HG03442 (cell line): ENCODE results near the gene ACTN2.
A peak's percentile ranks its signal among the peaks of the same experiment; 100 is the strongest.

Experiments
- ATAC-seq: cut with Tn5 transposase; IDR thresholded peaks from one replicate; pipeline ENCODE4 v1.9.1; 2021; ENCODE audit warnings: mild to moderate bottlenecking, moderate library complexity; ENCODE audit not compliant: unreplicated experiment

Gene ACTN2

GRCh38 chr1:236734141-236734765 lies 48.0 kb downstream of the ACTN2 start:
- ATAC-seq: peak; percentile 57

- no peak for ATAC-seq
Observed at GRCh38 chr1:236736761-236737160, 50.5 kb downstream of the ACTN2 start.

- no peak for ATAC-seq
Observed at GRCh38 chr1:236741753-236742152, 55.5 kb downstream of the ACTN2 start.

GRCh38 chr1:236742421-236743160 lies 56.3 kb downstream of the ACTN2 start:
- no peak for ATAC-seq

- ATAC-seq: no peak
Observed at GRCh38 chr1:236744533-236744932, 58.2 kb downstream of the ACTN2 start.

GRCh38 chr1:236746785-236747184 lies 60.5 kb downstream of the ACTN2 start:
- no peak for ATAC-seq

GRCh38 chr1:236747311-236747985 lies 61.1 kb downstream of the ACTN2 start:
- ATAC-seq: no peak

- ATAC-seq: no peak
Observed at GRCh38 chr1:236748268-236748870, 62.1 kb downstream of the ACTN2 start.

GRCh38 chr1:236750928-236751327 lies 64.6 kb downstream of the ACTN2 start:
- ATAC-seq: no peak

GRCh38 chr1:236751385-236751784 lies 65.1 kb downstream of the ACTN2 start:
- no peak for ATAC-seq

GRCh38 chr1:236751935-236752334 lies 65.6 kb downstream of the ACTN2 start:
- no peak for ATAC-seq

GRCh38 chr1:236753516-236753915 lies 67.2 kb downstream of the ACTN2 start:
- ATAC-seq: no peak

GRCh38 chr1:236753964-236754363 lies 67.7 kb downstream of the ACTN2 start:
- ATAC-seq: no peak

- ATAC-seq: no peak
Observed at GRCh38 chr1:236754525-236755210, 68.4 kb downstream of the ACTN2 start.

- no peak for ATAC-seq
Observed at GRCh38 chr1:236757640-236758039, 71.3 kb downstream of the ACTN2 start.

- no peak for ATAC-seq
Observed at GRCh38 chr1:236759252-236759859, 73.1 kb downstream of the ACTN2 start.

GRCh38 chr1:236760480-236760879 lies 74.2 kb downstream of the ACTN2 start:
- ATAC-seq: no peak

- ATAC-seq: no peak
Observed at GRCh38 chr1:236760986-236761385, 74.7 kb downstream of the ACTN2 start.

- no peak for ATAC-seq
Observed at GRCh38 chr1:236761397-236762132, 75.3 kb downstream of the ACTN2 start.

- ATAC-seq: no peak
Observed at GRCh38 chr1:236762410-236762809, 76.1 kb downstream of the ACTN2 start.
